Testis (tissue), 3 donors: ENCODE results near the gene PROZ. TPM values are rescaled to one million over a fixed set of nuclear protein-coding genes. Genes with fewer than 3 reads are reported as not detected.

Experiments
- DNase-seq: peaks from one replicate; pipeline ENCODE4 v3.0.0-alpha.2; 2019
- H3K27ac ChIP-seq, 2 donors: fragments of 200-600 bp; sonication (generic); one replicate each; pipeline ENCODE4 v1.5.1; 2019
- H3K27me3 ChIP-seq: fragments of 200-600 bp; sonication (generic); one replicate; pipeline ENCODE4 v1.5.1; 2019
- H3K36me3 ChIP-seq: fragments of 200-600 bp; sonication (generic); one replicate; pipeline ENCODE4 v1.5.1; 2017; ENCODE audit warnings: low read depth; ENCODE audit errors: missing control alignments
- H3K4me1 ChIP-seq: fragments of 200-600 bp; sonication (generic); one replicate; pipeline ENCODE4 v1.5.1; 2019
- H3K4me3 ChIP-seq, 2 donors: fragments of 200-600 bp; sonication (generic); one replicate each; pipeline ENCODE4 v1.5.1; 2017 to 2019
- H3K9me3 ChIP-seq: fragments of 200-600 bp; sonication (generic); one replicate; pipeline ENCODE4 v1.5.1; 2017
- POLR2A ChIP-seq: fragments of 450-650 bp; IDR thresholded peaks from one replicate; pipeline ENCODE4 v1.6.1; 2017; ENCODE audit warnings: antibody characterized with exemption, mild to moderate bottlenecking, moderate library complexity
- WGBS, 2 donors: methylation state at CpG; one replicate each; pipeline ENCODE4 v1.1.5; 2018; 5-methylcytosine and 5-hydroxymethylcytosine counted together
- intact Hi-C: fragments of 100-400 bp; cut with DNase I; formaldehyde crosslinking; loops from one replicate; pipeline ENCODE4 v1.15.1; 2023; ENCODE audit warnings: low total_unique reads
- polyA plus RNA-seq: library from polyadenylated mRNA; stranded (reverse); fragments of 350-450 nt; fragmentation: Illumina TruSeq; extraction: RNeasy Lipid Tissue Mini Kit (QIAGEN cat#74804); gene quantifications from one replicate; pipeline ENCODE4 v1.2.3, GENCODE V29; 2014; ENCODE audit warnings: low read depth, low replicate concordance; ENCODE audit not compliant: insufficient read depth
- total RNA-seq, 2 donors: library from RNA; depleted of rRNA; stranded (reverse); fragments of >200 nt; gene quantifications; one replicate each; pipeline ENCODE4 v1.2.3, GENCODE V29; 2016
- TF ChIP-seq, protein P1 (sequence below), 3 experiments: fragments of 450-650 bp in 2 of 3; fragments of 200-600 bp in 1 of 3; sonication (generic) in 1 of 3; IDR thresholded peaks; one replicate each; pipeline ENCODE4 v1.5.1; 2016 to 2019; ENCODE audit warnings: antibody characterized with exemption in 3 of 3, mild to moderate bottlenecking in 2 of 3, moderate library complexity in 1 of 3

Gene PROZ
- total and polyA plus RNA-seq, 3 donors from 2014 or later, result 0.42 to 0.81 (median 0.63) TPM

DNA sequence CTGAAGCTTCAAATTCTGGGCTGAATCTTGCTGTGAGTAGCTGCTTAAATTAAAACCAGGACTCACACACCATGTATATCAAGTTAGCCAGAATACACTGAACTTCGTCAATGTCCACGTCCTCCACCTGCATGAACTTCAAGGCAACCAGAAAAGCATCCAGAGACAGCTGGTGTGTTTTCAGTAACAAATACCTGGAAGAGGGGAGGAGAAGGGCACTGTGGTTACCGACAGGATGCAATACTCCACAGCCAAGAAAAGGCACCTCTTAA lies 20.4 kb downstream of the PROZ start:
- Histone ChIP-seq H3K36me3 (no peaks in the 10 kb centered on the region), H3K9me3 (no peaks in the 10 kb centered on the region), H3K4me3 (no peak overlapping the region), H3K27me3 (no peaks in the 10 kb centered on the region), H3K27ac (no peak overlapping the region), H3K4me1 (peaks cover 3% of the 10 kb centered on the region)
- 91% methylated on average over 3 of the region's 3 CpGs for WGBS, 2 donors
- TF ChIP-seq, protein P1, sequence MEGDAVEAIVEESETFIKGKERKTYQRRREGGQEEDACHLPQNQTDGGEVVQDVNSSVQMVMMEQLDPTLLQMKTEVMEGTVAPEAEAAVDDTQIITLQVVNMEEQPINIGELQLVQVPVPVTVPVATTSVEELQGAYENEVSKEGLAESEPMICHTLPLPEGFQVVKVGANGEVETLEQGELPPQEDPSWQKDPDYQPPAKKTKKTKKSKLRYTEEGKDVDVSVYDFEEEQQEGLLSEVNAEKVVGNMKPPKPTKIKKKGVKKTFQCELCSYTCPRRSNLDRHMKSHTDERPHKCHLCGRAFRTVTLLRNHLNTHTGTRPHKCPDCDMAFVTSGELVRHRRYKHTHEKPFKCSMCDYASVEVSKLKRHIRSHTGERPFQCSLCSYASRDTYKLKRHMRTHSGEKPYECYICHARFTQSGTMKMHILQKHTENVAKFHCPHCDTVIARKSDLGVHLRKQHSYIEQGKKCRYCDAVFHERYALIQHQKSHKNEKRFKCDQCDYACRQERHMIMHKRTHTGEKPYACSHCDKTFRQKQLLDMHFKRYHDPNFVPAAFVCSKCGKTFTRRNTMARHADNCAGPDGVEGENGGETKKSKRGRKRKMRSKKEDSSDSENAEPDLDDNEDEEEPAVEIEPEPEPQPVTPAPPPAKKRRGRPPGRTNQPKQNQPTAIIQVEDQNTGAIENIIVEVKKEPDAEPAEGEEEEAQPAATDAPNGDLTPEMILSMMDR (IDR thresholded peaks at IDR 0.05), result no peak
- no peak for TF ChIP-seq POLR2A
- intact Hi-C loops, result no loop called here
- DNase-seq, result no peak

DNA sequence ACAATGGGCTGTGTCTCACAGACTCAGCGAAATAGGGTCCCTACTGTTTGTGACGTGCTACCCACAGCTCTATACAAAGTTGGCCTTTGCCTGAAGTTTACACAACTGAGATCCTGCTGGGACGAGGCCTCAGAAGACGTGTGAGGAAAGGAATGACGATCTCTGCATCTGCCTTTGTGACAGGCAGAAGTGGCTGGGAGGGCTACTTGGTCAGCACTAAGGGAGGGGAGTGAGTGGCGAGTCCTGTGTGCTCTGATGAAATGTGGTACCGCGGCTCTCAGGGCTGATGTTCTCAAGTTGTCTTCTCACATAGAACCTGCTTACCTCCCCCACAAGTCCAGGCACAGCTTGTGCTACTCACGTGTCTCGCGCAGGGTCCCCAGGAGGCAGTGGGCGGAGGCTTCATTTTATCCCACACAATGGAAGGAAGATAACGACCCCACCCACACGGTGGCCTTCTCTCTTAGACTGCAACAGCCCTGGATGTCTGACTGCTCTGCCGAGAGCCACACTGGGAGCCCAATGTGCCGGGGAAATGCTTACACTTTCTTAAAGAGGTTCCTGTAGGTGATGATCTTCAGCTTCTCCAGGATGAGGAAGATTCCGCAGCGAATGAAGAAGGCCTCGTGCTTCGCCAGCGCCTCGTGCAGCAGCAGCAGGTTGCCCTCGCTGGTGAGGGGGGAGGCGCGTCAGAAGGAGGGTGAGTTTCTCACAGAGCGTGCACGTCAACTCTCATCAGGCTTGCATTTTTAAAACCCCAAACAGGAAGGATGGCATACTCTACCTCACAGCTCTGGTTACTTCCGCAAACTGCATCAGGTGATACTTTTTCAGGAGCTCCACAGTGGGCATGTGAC lies 21.2 kb downstream of the PROZ start:
- Histone ChIP-seq H3K27me3 (no peaks in the 10 kb centered on the region), H3K4me3 (no peak overlapping the region), H3K4me1 (peaks cover 3% of the 10 kb centered on the region), H3K27ac (no peak overlapping the region), H3K9me3 (no peaks in the 10 kb centered on the region), H3K36me3 (no peaks in the 10 kb centered on the region)
- intact Hi-C loops, result no loop called here
- peak; percentile 72 for DNase-seq
- WGBS, 2 donors, result 76 to 85% methylated on average over 26 to 28 of the region's 28 CpGs
- no peak for TF ChIP-seq POLR2A
- TF ChIP-seq, protein P1 (IDR thresholded peaks at IDR 0.05), result no peak

DNA sequence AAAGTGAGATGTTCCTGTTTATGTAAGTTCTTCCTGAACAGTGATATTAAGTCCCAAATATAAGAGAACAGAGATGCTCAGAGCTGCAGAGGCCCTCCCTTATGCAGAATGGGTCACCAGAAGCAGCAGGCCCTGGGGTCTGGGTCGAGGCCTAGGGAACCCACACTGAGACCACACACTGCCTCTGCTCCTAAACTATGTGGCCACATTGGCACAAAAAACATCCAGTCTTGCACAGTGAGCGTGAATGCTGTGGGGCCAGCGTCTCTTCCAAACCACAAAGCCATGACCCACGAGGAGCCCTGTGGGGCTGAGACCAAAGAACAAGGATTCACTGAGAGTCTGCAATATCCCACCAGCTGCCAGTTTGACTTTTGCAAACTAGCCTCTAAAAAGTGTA lies 23.6 kb downstream of the PROZ start:
- H3K27me3 ChIP-seq, result no peaks in the 10 kb centered on the region
- intact Hi-C loops, result no loop called here
- H3K9me3 ChIP-seq, result no peaks in the 10 kb centered on the region
- DNase-seq, result no peak
- TF ChIP-seq, protein P1 (IDR thresholded peaks at IDR 0.05), result no peak
- no peak for TF ChIP-seq POLR2A
- H3K4me1 ChIP-seq, result peaks cover 3% of the 10 kb centered on the region
- no peak overlapping the region for H3K27ac ChIP-seq
- H3K4me3 ChIP-seq, result no peak overlapping the region
- no peaks in the 10 kb centered on the region for H3K36me3 ChIP-seq
- 81 to 94% methylated on average over 2 to 4 of the region's 4 CpGs for WGBS, 2 donors

DNA sequence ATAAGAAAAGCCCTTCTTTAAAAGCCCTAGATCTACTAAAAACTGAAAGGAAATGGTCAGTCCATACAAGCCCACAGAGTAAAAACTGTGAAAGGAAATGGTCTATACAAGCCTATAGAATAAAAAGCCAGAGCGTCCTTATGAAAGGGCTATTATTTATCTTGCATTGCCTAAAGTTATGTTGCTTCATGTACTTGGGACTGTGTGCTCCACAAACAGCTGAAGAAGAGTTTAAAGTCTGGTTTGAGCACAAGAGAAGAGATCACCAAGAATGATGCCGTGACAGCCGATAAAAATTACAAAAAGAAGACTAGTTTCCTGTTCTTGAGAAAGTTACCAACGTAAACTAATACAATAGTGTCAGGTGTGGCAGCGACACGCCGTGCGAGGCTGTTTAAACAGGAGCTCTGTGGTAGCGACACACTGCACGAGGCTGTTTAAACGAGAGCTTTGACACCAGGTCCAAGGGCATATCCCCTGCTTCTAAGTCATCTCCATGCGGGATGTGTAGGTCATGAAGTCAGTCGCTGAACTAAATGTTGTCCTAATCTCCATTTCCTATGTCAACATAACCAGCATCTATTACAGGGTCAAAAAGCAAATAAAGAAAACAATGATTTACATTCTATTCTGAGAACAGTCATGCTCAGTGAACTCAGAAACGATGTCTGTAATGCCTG lies 25.1 kb downstream of the PROZ start:
- no peak overlapping the region for H3K27ac ChIP-seq
- no peak for DNase-seq
- no peaks in the 10 kb centered on the region for H3K27me3 ChIP-seq
- H3K4me1 ChIP-seq, result peaks cover 3% of the 10 kb centered on the region
- 94 to 95% methylated on average over 14 of the region's 14 CpGs for WGBS, 2 donors
- H3K4me3 ChIP-seq, result no peak overlapping the region
- H3K9me3 ChIP-seq, result no peaks in the 10 kb centered on the region
- no peak for TF ChIP-seq POLR2A
- TF ChIP-seq, protein P1 (IDR thresholded peaks at IDR 0.05), result no peak
- intact Hi-C loops, result no loop called here
- H3K36me3 ChIP-seq, result no peaks in the 10 kb centered on the region
